LNCAP (cell line): ENCODE data around the gene OR10AD1.
A peak's percentile ranks its signal among the peaks of the same experiment; 100 is the strongest.

Experiments
- CTCF ChIP-seq: fragments of 450-650 bp; IDR thresholded peaks from 2 replicates; pipeline ENCODE4 v1.5.1; 2017; ENCODE audit warnings: mild to moderate bottlenecking

Gene OR10AD1

DNA sequence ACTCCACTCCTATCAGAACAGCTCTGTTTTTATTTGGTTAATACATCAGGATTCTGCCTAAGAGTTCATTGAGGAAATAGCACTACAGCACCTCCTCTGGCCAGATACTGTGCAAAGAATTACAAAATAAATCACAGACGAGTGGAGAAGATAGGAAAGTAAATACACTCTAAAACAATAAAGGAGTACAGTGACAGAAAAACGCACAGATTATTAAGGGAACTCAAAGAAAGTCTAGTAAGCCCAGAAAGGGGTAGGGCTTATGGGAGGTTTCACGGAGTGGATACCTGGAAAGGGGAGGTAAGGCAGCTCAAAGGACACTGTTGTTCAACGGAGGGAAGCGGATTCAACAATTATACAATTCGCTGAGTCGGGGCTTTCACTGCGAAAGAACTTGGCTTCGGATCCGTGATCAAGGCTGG is 5.5 kb downstream of the OR10AD1 start:
- peak; percentile 39; the same call in 1 of the 2 replicates for TF ChIP-seq CTCF

DNA sequence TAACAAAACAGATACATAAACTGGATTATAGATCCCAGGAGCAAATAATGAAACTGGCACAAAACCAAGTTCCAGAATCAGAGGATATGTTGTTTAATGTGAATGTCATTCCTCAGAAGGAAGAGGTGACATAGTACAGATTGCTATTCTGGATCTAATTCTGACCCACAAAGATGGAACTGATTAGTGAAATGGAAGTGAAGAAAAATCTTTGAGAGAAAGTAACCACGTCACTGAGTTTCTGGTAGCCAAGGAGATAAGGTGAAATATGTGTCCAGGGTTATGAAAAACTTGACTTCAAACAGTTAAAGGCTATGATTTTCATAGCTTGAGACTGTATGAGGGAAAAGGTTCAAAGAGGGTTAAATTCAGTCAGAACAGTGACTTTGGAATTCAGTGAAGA is 8.3 kb downstream of the OR10AD1 start:
- no peak for TF ChIP-seq CTCF

DNA sequence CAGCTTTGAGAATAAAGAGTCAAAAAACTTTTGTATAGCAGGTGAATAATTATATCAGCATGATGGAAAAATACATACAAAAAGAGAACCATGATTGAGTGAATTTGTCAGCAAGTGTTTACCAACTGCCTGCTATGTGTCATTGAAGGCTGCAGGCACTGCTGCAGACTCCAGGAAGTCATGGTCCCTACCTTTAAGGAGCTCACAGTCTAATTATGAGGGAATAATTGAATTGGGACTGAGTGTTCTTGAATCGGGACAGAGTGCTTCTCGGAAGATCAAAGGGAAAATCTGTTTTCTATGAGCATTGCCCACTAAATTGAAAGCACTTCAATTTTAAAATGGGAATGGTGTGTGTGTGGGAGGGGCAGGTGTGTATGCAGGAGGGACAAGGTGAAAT is 9.5 kb downstream of the OR10AD1 start:
- TF ChIP-seq CTCF = no peak

DNA sequence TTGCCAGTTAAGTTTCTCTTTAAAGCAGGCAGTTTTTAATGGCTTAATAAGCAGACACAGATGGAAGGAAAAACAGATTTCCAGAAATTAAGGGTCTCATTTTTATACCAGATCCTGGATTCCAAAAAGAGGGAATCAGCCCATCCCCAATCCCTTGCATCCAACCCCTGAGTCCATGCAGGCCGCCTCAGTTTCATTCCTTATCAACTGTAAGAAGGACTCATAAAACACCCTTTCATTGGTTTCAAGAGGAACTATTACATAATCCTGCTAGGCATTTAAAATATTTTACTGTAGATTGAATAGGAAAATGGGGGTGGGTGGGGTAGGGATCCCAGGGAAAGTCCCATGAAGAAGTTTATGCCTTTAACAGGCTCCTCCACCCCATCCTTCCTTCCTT is 10.2 kb downstream of the OR10AD1 start:
- no peak for TF ChIP-seq CTCF

DNA sequence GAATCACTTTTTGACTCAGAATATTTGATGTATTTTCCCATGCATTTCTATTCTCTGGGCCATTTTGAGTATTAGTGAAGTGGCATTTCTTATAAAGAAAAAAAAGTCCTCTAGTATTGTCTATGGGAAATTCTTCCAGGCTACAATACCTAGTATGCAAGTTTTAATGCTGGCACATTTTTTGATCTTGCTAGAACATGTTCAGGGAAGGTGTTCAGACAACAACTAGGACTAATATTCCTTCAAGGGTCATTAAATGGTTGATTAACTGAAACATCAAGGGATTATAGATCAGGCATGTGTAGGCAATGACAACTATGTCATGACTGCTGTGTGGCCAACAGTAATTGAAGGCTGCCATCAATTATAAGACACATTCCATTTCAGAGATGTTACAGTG is 12.0 kb downstream of the OR10AD1 start:
- no peak for TF ChIP-seq CTCF

DNA sequence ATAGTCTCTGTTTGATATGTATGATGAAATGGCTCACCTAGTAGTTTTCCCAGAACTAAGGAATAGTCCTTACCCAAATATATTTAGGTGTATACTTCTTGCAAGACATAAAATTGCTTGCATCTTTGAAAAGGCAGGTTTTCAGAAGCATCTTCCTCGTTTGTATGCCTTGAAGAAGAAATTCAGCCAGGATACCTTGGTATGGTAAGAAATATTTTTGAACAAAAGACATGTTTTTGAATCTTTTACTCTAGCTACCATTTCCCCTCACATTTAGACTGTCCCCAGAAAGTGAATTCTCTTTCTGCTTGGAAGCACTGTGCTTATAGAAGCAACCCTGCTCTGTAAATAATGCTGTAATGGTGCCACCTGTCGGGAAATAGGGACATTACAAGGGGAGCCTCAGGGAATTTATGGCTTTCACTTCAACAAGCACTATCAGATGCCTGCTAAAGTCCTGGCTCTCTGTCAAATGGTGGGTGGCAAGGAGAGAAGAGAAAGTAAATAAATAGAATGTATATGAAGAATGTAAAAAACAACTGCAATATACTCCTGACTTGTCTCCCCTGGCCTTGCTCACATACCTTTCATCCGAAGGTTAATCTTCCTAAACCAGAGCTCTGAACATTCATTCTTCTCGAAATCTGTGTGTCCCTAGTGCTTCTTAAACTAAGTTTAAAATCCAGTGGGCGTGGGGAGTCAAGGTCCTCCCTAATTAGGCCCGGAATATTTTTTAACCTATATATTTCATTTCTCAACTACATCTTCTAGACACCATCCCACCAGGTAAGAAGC is 13.6 kb downstream of the OR10AD1 start:
- TF ChIP-seq CTCF = peak; percentile 89

- no peak for TF ChIP-seq CTCF
Measured at GRCh38 chr12:48187916-48188695, 15.0 kb downstream of the OR10AD1 start.
